Measurements from ENCODE around the gene ZNF324B.
"Not testable (repeated sequence)": the region's sequence is repeated elsewhere in the genome, so short reads cannot be mapped to it uniquely, and the experiment has no call there.

Gene ZNF324B

GRCh38 chr19:58417071-58417470, 34.4 kb upstream of the ZNF324B start:
- Histone ChIP-seq H3K27ac (ENCODE audit: low read depth, low read length) (no peak overlapping the region), H3K36me3 (ENCODE audit: control insufficient read depth in 5 of 5, insufficient read depth in 5 of 5, low read length in 5 of 5) (peaks cover 4 to 40% (median 36%) of the 10 kb centered on the region in 5 donors), H3K9me3 (ENCODE audit: control insufficient read depth in 5 of 5, low read length in 5 of 5) (peaks cover 0 to 8% (median 0%) of the 10 kb centered on the region in 5 donors), H3K4me3 (ENCODE audit: low read depth in 1 of 5, low read length in 5 of 5) (no peak overlapping the region), H3K4me1 (ENCODE audit: control insufficient read depth in 5 of 5, insufficient read depth in 5 of 5, low read length in 5 of 5) (peaks cover 0 to 3% (median 0%) of the 10 kb centered on the region in 5 donors), H3K27me3 (ENCODE audit: control insufficient read depth in 5 of 5, insufficient read depth in 4 of 5, low read length in 5 of 5) (no peaks in the 10 kb centered on the region), H3K9ac (ENCODE audit: low read length in 5 of 5) (peak overlapping the region in 1 of 5 donors; percentile 42)

GRCh38 chr19:58428617-58429016, 22.8 kb upstream of the ZNF324B start:
- peaks cover 4 to 25% (median 6%) of the 10 kb centered on the region in 5 donors for H3K36me3 ChIP-seq (ENCODE audit: control insufficient read depth in 5 of 5, insufficient read depth in 5 of 5, low read length in 5 of 5)
- H3K27ac ChIP-seq (ENCODE audit: low read depth, low read length), result no peak overlapping the region
- peaks cover 0 to 4% (median 0%) of the 10 kb centered on the region in 5 donors for H3K27me3 ChIP-seq (ENCODE audit: control insufficient read depth in 5 of 5, insufficient read depth in 4 of 5, low read length in 5 of 5)
- H3K4me1 ChIP-seq (ENCODE audit: control insufficient read depth in 5 of 5, insufficient read depth in 5 of 5, low read length in 5 of 5), result peaks cover 0 to 4% (median 0%) of the 10 kb centered on the region in 5 donors
- peaks cover 47 to 68% (median 61%) of the 10 kb centered on the region in 5 donors for H3K9me3 ChIP-seq (ENCODE audit: control insufficient read depth in 5 of 5, low read length in 5 of 5)
- peak overlapping the region in 3 of 5 donors; percentile 6 to 37 (median 12) for H3K4me3 ChIP-seq (ENCODE audit: low read depth in 1 of 5, low read length in 5 of 5)
- no peak overlapping the region for H3K9ac ChIP-seq (ENCODE audit: low read length in 5 of 5)

GRCh38 chr19:58429745-58430144, 21.7 kb upstream of the ZNF324B start:
- no peak overlapping the region for H3K9ac ChIP-seq (ENCODE audit: low read length in 5 of 5)
- H3K27me3 ChIP-seq (ENCODE audit: control insufficient read depth in 5 of 5, insufficient read depth in 4 of 5, low read length in 5 of 5), result peaks cover 0 to 9% (median 0%) of the 10 kb centered on the region in 5 donors
- H3K4me1 ChIP-seq (ENCODE audit: control insufficient read depth in 5 of 5, insufficient read depth in 5 of 5, low read length in 5 of 5), result peaks cover 0 to 12% (median 0%) of the 10 kb centered on the region in 5 donors
- H3K9me3 ChIP-seq (ENCODE audit: control insufficient read depth in 5 of 5, low read length in 5 of 5), result peaks cover 59 to 79% (median 72%) of the 10 kb centered on the region in 5 donors
- H3K4me3 ChIP-seq (ENCODE audit: low read depth in 1 of 5, low read length in 5 of 5), result peak overlapping the region in 4 of 5 donors; percentile 13 to 59 (median 49)
- H3K27ac ChIP-seq (ENCODE audit: low read depth, low read length), result no peak overlapping the region
- H3K36me3 ChIP-seq (ENCODE audit: control insufficient read depth in 5 of 5, insufficient read depth in 5 of 5, low read length in 5 of 5), result peaks cover 15 to 36% (median 17%) of the 10 kb centered on the region in 5 donors

GRCh38 chr19:58434217-58434616, 17.2 kb upstream of the ZNF324B start:
- H3K4me1 ChIP-seq (ENCODE audit: control insufficient read depth in 5 of 5, insufficient read depth in 5 of 5, low read length in 5 of 5), result peaks cover under 1 to 14% (median 4%) of the 10 kb centered on the region in 5 donors
- peaks cover 0 to 9% (median 0%) of the 10 kb centered on the region in 5 donors for H3K27me3 ChIP-seq (ENCODE audit: control insufficient read depth in 5 of 5, insufficient read depth in 4 of 5, low read length in 5 of 5)
- H3K9me3 ChIP-seq (ENCODE audit: control insufficient read depth in 5 of 5, low read length in 5 of 5), result peaks cover 74 to 90% (median 83%) of the 10 kb centered on the region in 5 donors
- H3K36me3 ChIP-seq (ENCODE audit: control insufficient read depth in 5 of 5, insufficient read depth in 5 of 5, low read length in 5 of 5), result peaks cover 30 to 61% (median 45%) of the 10 kb centered on the region in 5 donors
- peak overlapping the region in 1 of 5 donors; percentile 43 for H3K9ac ChIP-seq (ENCODE audit: low read length in 5 of 5)
- H3K4me3 ChIP-seq (ENCODE audit: low read depth in 1 of 5, low read length in 5 of 5), result peak overlapping the region; percentile 23 to 59 (median 49)
- no peak overlapping the region for H3K27ac ChIP-seq (ENCODE audit: low read depth, low read length)

GRCh38 chr19:58439576-58440554, 11.6 kb upstream of the ZNF324B start, which contains the start of gene ZNF132:
Gene ZNF132 (minus strand): TSS chr19:58440153. CDS start chr19:58439821, 332 bp downstream.
- H3K4me3 ChIP-seq (ENCODE audit: low read depth in 1 of 5, low read length in 5 of 5), result peak within 1 kb of the TSS; percentile 87 to 99 (median 94)
- H3K9ac ChIP-seq (ENCODE audit: low read length in 5 of 5), result peak within 1 kb of the TSS; percentile 63 to 79 (median 73)
- no peaks in the 10 kb centered on the region for H3K27me3 ChIP-seq (ENCODE audit: control insufficient read depth in 5 of 5, insufficient read depth in 4 of 5, low read length in 5 of 5)
- peaks cover 27 to 40% (median 32%) of the 10 kb centered on the region in 5 donors for H3K9me3 ChIP-seq (ENCODE audit: control insufficient read depth in 5 of 5, low read length in 5 of 5)
- peaks cover 3 to 20% (median 18%) of the 10 kb centered on the region in 5 donors for H3K4me1 ChIP-seq (ENCODE audit: control insufficient read depth in 5 of 5, insufficient read depth in 5 of 5, low read length in 5 of 5)
- peak within 1 kb of the TSS; percentile 67 for H3K27ac ChIP-seq (ENCODE audit: low read depth, low read length)
- H3K36me3 ChIP-seq (ENCODE audit: control insufficient read depth in 5 of 5, insufficient read depth in 5 of 5, low read length in 5 of 5), result peaks cover 11 to 30% (median 24%) of the 10 kb centered on the region in 5 donors

- Histone ChIP-seq H3K27ac (ENCODE audit: low read depth, low read length) (peak overlapping the region; percentile 67), H3K36me3 (ENCODE audit: control insufficient read depth in 5 of 5, insufficient read depth in 5 of 5, low read length in 5 of 5) (peaks cover 5 to 23% (median 17%) of the 10 kb centered on the region in 5 donors), H3K4me3 (ENCODE audit: low read depth in 1 of 5, low read length in 5 of 5) (peak overlapping the region; percentile 87 to 99 (median 94)), H3K27me3 (ENCODE audit: control insufficient read depth in 5 of 5, insufficient read depth in 4 of 5, low read length in 5 of 5) (no peaks in the 10 kb centered on the region), H3K9ac (ENCODE audit: low read length in 5 of 5) (peak overlapping the region in 2 of 5 donors; percentile 18 to 27), H3K9me3 (ENCODE audit: control insufficient read depth in 5 of 5, low read length in 5 of 5) (peaks cover 21 to 33% (median 25%) of the 10 kb centered on the region in 5 donors), H3K4me1 (ENCODE audit: control insufficient read depth in 5 of 5, insufficient read depth in 5 of 5, low read length in 5 of 5) (peaks cover 3 to 20% (median 18%) of the 10 kb centered on the region in 5 donors)
Measured at GRCh38 chr19:58440556-58440955, 10.9 kb upstream of the ZNF324B start.

- not testable (repeated sequence) for H3K27ac ChIP-seq (ENCODE audit: low read depth, low read length); H3K27me3 ChIP-seq (ENCODE audit: control insufficient read depth in 5 of 5, insufficient read depth in 4 of 5, low read length in 5 of 5); H3K4me3 ChIP-seq (ENCODE audit: low read depth in 1 of 5, low read length in 5 of 5); H3K36me3 ChIP-seq (ENCODE audit: control insufficient read depth in 5 of 5, insufficient read depth in 5 of 5, low read length in 5 of 5); H3K9ac ChIP-seq (ENCODE audit: low read length in 5 of 5)
- Histone ChIP-seq H3K9me3 (ENCODE audit: control insufficient read depth in 5 of 5, low read length in 5 of 5) (peaks cover 2 to 12% (median 9%) of the 10 kb centered on the region in 5 donors), H3K4me1 (ENCODE audit: control insufficient read depth in 5 of 5, insufficient read depth in 5 of 5, low read length in 5 of 5) (peaks cover 3 to 20% (median 18%) of the 10 kb centered on the region in 5 donors)
Measured at GRCh38 chr19:58442986-58443385, 8.4 kb upstream of the ZNF324B start.

- not testable (repeated sequence) for H3K4me3 ChIP-seq (ENCODE audit: low read depth in 1 of 5, low read length in 5 of 5); H3K27me3 ChIP-seq (ENCODE audit: control insufficient read depth in 5 of 5, insufficient read depth in 4 of 5, low read length in 5 of 5); H3K36me3 ChIP-seq (ENCODE audit: control insufficient read depth in 5 of 5, insufficient read depth in 5 of 5, low read length in 5 of 5); H3K27ac ChIP-seq (ENCODE audit: low read depth, low read length); H3K9me3 ChIP-seq (ENCODE audit: control insufficient read depth in 5 of 5, low read length in 5 of 5); H3K9ac ChIP-seq (ENCODE audit: low read length in 5 of 5)
- peaks cover 3 to 16% (median 12%) of the 10 kb centered on the region in 5 donors for H3K4me1 ChIP-seq (ENCODE audit: control insufficient read depth in 5 of 5, insufficient read depth in 5 of 5, low read length in 5 of 5)
Measured at GRCh38 chr19:58448860-58449259, 2.6 kb upstream of the ZNF324B start.

- not testable (repeated sequence) for H3K9ac ChIP-seq (ENCODE audit: low read length in 5 of 5); H3K9me3 ChIP-seq (ENCODE audit: control insufficient read depth in 5 of 5, low read length in 5 of 5); H3K27ac ChIP-seq (ENCODE audit: low read depth, low read length); H3K27me3 ChIP-seq (ENCODE audit: control insufficient read depth in 5 of 5, insufficient read depth in 4 of 5, low read length in 5 of 5); H3K4me3 ChIP-seq (ENCODE audit: low read depth in 1 of 5, low read length in 5 of 5)
- Histone ChIP-seq H3K36me3 (ENCODE audit: control insufficient read depth in 5 of 5, insufficient read depth in 5 of 5, low read length in 5 of 5) (peaks cover 0 to 15% (median 11%) of the 10 kb centered on the region in 5 donors), H3K4me1 (ENCODE audit: control insufficient read depth in 5 of 5, insufficient read depth in 5 of 5, low read length in 5 of 5) (peaks cover 3 to 16% (median 12%) of the 10 kb centered on the region in 5 donors)
Measured at GRCh38 chr19:58449980-58450379, 1.4 kb upstream of the ZNF324B start.

Data from subcutaneous abdominal adipose tissue (tissue), 5 donors.